ENCODE data around the gene CFAP410.
"Not testable (repeated sequence)": the region's sequence is repeated elsewhere in the genome, so short reads cannot be mapped to it uniquely, and the experiment has no call there.

The CFAP410 gene

DNA sequence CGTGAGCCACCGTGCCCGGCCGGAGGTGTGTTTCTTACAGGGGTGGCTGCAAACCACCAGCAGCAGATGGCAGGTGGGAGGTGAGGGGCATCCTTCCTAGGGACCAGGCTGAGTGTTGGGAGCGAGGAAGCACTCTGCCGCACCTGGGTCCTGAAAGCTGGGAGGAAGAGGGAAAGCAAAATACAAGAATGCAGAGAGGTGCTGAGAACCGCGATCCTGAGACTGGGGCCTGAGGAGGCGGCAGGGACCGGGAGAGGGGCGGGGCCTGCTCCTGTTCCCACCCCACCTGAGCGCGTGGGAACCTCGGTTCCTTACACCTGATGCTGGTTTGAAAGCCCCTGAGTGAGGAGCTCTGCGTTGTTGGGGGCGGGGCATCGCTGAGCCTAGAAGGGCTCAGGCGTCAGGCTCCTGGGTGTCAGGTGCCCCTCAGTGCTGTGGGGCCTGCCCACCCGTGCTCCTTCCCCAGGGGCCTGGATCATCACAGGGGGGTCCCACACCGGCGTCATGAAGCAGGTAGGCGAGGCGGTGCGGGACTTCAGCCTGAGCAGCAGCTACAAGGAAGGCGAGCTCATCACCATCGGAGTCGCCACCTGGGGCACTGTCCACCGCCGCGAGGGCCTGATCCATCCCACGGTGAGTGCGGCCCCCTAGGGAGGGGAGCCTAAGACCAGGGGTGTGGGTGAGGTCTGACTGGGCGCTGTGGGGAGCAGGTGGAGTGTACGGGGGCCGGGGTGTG, 29.7 kb upstream of the CFAP410 start:
- no peak for DNase-seq

DNA sequence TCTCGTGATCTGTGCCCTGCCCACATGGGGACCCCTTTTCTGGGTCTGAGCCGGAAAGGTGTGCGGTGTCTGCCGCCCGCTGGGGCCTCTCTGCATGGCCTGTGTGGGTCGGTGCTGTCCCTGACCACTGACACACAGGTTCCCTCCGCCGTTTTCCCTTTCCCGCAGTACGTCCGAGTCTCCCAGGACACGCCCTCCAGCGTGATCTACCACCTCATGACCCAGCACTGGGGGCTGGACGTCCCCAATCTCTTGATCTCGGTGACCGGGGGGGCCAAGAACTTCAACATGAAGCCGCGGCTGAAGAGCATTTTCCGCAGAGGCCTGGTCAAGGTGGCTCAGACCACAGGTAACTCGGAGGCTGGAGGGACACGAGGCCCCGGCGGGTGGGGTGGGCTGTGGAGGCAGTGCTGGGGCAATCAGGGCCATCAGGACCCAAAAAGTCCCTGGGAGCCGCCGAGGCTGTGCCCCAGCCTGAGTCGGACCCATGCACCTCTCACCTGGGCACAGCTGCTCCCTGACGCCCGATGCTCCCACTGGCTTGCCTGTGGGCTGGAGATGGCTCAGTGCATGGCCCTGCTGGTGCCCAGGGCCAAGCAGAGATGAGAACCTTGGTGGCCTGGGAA, 27.5 kb upstream of the CFAP410 start:
- DNase-seq = no peak

DNA sequence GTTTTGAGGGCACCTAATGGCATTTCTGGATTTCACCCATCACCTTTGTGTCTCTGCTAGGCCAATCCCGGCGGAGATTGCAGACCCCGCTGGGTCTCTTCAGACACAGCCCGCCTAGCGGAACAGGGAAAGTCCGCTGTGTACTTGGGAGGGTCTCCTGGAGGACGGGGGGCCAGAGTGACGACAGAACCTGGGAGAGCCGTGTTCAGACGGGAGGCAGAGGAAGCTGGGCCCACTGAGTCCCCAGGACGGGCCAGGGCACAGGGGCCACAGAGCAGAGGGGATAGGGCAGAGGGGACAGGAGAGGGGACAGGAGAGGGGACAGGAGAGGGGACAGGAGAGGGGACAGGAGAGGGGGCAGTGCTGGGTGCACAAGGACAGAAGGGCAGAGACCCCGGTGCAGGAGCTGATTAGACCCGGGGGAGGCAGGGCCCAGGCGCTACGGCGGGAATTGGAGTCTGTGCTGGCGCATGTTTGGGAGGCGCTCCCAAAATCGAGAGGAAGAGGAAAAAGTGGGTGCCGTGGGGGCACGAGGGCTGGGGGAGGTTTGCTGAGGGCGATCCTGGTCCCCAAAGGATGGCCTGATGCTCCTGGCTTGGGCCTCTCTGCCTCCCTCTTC, 26.9 kb upstream of the CFAP410 start:
- no peak for DNase-seq

DNA sequence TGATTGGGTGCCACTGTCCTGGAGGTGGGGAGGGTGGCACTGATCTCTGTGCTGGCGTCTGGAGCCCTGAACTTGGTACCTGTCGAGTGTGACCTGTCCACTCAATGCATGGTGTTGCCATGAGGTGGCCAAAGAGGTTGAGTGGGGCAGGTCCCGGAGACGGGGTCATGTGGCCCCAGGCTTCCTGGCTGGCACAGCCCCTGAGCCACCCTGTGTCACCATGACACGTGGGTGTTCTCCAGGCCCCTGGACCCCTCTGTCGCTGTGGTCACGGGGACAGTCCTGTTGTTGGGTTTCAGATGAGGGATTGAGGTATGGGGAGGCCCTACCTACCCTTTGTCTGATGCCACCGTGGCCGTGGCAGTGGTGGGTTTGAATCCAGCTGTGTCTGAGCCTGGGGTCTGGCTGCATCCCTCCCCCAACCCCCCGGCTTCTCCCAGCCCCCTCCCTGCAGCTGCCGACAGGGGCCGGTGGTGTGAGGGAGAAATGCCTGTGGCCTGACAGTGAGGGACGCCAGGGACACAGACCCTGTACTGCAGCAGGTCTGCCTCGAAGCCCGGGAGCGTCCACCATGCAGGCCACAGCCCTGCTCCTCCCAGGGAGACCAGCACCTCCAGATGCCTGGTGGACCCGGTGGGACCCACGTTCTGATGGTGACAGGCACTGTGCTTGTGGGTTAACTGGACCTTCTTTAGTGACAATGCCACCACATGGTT, 26.2 kb upstream of the CFAP410 start:
- no peak for DNase-seq

DNA sequence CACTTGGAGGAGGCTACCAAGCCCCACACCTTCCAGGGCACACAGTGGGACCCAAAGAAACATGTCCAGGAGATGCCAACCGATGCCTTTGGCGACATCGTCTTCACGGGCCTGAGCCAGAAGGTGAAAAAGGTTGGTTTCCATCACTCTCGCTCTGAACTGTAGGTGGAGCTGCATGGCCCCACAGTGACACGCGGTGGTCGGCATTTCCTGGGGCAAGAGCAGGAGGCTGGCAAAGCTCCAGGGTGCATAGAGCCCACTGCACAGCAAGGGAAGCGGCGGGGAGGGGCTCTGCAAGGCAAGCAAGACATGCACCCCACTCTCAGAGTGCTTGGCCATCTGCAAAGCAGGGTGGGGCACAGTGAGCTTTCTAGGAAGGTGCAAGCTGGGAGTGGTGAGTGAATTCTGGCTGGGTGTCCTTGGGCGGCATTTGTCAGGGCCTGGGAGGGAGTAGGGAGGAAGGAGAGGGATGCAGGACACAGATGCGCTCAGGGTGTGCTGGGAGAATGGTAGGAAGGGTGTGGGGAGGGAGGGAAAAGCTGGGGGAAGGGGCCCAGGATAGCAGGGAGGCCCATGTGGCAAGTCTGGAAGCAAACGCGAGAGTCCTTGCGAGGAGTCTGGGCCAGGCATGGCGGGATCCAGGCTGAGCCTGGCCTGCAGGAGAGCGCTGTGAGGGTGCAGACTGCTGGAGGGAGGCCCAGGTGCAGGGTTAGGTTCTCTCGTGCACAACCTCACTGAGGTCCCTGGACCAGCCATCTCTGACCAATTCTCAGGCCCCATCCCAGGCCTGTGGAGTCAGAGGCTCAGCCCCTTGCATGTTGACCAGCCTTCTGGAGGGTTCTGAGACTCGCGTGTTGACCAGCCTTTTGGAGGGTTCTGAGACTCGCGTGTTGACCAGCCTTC, 25.2 kb upstream of the CFAP410 start:
- DNase-seq = no peak

DNA sequence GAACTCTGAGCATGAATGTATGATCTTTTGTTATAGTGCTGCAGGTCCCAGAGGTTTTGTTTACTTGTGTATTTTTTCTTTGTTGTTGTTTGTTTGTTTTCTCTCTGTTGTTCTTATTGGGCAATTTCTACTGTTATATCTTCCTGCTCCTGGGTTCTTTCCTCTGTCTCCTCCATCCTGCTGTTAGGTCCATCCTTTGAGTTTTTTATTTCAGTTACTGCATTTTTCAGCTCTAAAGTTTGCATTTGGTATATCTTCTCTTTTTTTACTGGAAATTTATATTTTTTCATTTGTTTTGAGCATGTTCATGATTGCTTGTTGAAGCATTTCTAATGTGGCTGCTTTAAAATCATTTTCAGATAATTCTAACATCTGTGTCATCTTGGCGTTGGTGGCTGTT, 24.1 kb upstream of the CFAP410 start:
- DNase-seq = no peak

DNA sequence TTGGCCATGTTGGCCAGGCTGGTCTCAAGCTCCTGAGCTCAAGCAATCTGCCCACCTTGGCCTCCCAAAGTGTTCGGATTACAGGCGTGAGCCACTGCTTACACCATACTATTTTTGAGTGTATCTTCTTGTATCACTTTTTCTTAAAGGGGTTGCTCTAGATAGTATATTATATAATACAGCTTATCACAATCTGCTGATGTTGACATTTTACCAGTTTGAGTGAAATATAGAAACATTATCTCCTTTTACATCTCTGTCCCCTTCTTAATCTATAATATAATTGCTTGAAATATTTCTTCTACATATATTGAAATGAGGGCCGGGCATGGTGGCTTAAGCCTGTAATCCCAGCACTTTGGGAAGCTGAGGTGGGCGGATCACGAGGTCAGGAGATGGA, 22.7 kb upstream of the CFAP410 start:
- not testable (repeated sequence) for DNase-seq

DNA sequence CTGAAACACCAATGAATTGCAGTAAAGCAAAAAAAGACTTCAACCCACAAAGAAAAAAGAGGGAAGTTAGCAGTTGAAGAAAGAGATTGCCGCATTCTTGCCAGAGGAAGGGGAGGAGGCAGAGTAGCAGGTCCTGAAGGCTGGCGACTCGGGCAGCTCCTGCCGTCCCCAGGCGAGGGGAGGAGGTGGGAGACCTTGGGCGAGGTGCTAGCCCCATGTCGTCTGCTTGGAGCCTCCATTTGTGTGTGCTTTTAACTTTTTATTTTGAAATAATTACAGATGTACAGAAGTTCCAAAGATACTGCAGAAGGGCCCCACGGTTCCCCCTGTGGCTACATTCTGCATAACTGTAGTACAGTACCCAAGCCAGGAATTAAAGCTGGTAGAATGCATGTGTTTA, 21.0 kb upstream of the CFAP410 start:
- no peak for DNase-seq

DNA sequence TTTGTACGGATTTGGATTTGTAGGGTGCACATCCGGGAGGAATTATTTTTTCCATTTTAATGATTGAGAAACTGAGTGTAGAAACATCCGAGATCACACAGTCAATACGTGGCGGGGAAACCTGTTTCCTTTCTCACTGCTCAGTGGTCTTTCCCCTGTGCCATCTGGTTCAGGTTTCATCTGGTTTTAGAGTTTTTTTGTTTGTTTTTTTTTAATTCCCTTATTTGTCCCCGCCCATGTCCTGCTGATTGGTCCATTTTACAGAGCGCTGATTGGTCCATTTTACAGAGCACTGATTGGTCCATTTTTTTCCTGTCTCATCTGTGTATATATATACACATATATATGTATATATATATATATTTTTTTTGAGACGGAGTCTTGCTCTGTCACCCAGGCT, 20.2 kb upstream of the CFAP410 start:
- DNase-seq = no peak

DNA sequence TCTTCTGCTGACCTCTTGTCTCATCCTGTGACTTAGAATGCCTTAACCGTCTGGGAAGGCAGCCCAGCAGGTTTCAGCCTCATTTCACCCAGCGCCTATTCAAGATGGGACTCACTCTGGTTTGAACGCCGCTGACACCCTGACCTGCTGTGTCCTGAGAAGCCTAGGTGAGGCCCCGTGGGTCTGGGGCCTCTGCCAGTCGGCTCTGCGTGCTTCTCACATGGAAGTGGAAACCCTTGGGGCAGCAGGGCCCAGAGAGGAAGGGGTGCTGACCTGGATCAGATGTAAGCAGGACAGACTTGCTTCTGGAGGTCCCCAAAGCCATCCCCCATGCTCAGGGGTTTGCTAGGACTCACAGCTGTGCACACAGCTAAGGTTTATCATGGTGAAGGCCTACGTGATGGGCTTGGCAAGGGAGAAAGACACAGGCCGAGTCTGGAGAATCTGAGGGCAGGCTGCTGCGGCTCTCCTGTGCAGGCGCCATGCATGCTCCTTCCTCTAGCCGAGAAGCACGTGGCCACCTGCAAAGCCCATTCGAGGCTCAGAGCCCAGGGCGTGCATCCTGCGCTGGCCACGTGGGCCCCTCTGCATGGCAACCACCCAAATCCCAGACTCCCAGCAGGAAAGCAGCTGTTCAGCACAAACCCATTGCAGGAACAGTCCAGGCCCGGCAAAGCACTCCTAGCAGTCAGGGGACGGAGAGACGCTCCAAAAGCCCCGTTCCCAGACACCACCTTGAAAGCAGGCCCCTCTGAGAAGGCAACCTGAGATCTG, 18.1 kb upstream of the CFAP410 start:
- no peak for DNase-seq

DNA sequence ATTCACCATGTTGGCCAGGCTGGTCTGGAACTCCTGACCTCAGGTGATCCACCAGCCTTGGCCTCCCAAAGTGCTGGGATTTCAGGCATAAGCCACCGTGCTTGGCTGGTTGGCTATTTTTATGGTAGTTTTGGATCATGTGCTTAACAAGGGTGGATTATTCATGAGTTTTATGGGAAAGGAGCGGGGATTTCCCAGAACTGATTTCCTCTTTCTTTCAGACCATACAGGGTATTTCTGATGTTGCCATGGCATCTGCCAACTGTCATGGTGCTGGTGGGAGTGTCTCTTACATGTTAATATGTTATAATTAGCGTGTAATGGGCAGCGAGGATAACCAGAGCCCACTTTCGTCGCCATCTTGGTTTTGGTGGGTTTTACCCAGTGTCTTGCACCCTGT, 17.4 kb upstream of the CFAP410 start:
- DNase-seq = no peak

DNA sequence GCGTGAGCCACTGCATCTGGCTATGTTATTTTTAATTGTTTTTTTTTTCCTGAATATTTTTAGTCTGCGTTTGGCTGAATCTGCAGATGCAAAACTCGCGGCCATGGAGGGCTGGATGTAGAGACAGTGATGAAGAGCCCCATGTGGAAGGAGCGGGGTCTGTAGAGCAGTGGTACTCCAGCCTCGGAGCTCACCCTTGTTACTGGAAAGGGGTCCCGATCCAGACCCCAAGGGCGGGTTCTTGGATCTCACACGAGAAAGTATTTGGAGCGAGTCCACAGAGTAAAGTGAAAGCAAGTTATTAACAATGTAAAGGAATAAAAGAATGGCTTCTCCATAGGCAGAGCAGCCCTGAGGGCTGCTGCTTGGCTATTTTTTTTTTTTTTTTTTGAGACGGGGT, 17.0 kb upstream of the CFAP410 start:
- no peak for DNase-seq

DNA sequence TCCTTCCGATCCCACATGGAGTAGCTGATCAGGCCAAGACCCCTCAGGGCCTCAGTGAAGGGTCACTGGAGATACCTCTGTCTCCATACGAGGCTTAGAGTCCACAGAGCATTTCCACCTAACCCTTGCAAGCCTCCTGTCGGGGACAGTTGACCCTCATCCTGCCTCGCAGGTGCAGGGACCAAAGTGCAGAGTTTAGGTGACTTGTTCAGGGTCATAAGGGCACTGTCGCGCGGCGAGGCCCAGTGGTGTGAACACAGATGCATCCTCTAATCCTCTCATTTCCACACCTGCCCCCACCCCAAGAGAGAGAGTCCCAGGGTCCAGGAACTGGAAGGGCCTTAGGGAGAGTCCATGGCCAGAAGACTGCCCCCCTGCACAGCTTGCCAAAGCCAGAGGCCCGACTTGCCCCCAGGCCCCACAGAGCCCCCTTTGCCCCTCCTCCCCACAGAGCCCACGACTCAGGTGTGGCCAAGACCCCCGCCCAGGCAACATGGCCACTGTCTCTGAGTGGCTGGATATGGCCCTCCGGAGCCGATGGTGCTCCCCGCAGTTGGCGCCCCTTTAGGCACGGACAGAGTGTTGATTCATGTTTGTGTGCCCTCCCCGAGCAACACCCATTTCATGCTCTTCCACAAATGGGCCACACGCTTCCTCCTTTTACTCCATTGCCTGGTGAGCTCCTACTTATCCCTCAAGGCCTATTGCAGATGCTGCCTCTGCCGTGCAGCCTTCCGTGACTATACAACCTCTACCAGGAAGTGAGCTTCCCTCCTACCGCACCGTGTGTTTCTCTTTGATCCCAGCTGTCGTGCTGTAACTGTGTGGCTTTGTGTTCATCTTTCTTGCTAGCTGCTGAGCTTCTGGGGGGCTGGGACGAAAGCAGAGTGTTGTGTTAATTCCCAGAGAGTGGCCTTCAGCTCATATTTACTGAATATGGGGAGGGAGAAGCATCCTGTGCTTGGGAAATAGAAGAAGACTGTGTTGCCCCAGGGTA, 15.9 kb upstream of the CFAP410 start:
- DNase-seq = no peak

DNA sequence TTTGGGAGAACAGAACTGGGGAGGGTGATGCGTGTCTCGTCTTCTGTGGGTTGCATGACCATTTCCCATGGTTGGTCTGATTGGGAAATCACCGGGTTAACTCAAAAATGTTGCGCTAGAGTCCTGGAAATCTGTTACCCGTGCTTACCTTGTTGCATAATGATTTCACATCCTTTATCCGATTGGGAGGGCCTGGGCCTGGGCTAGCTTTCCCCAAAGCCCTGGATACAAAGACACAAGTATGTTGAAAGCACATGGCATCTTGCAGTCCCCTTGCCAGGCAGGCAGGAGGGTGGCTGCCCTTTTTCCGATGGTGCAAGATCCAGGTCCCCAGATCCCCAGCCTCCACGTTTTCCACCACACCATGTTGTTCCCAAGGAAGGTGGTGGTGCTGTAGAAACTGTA, 14.8 kb upstream of the CFAP410 start:
- no peak for DNase-seq

DNA sequence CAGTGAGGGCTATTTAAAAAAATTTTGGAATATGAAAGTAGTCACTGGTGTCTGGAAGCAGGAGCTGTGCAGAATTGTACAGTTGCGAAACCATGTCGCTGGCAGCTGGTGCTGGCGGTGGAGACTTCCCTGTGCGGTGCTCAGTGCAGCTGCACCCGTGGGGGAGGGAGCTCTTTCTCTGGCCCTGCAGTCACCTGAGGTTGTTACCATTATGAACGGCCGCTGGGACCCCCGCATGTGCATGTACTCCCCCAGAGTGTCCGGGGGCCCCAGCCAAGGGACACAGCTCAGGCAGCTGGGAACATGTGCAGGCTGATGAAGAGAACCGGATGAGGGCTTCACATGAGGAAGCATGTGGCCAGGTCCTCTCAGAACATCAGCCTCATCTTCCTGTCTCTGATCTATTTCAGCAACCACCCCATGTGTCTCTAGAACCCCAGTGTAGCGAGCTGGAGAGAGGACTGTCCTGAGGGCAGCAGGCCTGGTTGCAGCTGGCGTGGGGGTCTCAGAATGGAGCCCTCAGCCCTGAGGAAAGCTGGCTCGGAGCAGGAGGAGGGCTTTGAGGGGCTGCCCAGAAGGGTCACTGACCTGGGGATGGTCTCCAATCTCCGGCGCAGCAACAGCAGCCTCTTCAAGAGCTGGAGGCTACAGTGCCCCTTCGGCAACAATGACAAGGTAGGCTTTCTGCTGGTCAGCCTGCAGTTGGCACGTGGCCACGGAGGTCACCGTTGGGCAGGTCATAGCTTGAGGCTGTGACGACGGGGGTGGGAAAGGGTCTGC, 14.2 kb upstream of the CFAP410 start, which contains the start of gene TRPM2:
TRPM2 (plus strand) TSS at position 431 of the 780 bp plus-strand sequence; CDS start at position 511, 80 bp downstream.
- no peak for DNase-seq

DNA sequence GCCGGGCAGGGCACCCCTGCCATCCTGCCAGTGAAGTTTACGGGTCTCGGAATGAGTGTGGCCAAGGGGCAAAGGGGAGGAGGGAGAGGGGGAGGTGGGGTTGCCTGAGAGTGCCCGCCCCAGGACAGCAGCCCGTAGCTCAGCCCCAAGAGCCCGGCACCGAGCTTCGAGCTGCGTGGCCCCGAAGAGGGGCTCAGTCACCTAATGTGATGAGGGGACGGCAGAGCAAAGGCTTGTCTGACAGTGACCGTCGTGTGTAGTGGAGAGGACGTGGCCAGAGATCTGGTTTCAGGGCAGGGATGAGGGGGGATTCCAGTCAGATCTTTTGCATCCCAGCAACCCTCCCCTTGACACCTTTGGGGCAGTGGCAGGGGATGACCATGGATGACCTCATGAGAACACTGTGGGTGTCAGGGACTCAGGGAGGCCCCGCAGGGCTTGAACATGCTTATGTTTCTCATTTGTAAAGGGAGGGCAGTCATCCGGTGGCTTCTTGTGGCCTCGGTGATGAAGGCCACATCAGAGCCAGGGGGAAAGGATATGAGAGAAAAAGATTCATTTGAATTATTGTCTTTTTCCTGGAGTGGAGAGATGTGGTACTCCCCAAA, 13.2 kb upstream of the CFAP410 start:
- no peak for DNase-seq

DNA sequence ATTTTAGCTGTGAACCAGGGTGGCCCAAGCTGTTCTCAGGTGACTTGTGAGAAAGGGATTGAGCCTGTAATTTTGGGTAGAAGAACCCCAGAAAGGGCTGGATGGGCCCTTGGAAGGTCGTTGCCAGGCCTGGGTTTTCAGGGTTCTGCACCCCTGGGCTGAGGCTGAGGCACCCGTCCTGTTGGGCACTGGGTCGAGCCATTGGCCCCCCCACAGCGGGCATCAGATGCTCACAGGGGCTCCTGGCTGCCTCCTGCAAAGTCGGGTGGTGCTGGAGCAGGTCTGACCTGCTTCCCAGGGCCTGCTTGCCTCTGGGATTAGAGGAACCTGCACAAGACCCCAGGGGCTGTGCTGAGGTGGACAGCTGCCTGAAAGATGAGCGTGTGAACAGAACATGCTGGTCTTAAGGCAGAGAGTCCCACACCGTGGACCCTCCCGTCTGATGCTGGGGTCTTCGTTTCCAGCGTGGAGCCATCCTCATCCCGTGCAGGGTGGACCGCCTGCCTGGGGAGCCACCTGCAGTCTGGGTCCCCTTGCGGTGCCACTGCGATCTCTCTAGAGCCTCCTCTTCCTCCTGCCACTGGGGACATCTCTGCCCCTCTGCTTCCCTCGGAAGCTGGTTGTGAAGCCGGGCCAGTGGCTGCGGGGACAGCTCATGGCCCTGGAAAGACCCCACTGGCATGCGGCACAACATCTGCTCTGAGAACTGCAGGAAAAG, 12.5 kb upstream of the CFAP410 start:
- no peak for DNase-seq

DNA sequence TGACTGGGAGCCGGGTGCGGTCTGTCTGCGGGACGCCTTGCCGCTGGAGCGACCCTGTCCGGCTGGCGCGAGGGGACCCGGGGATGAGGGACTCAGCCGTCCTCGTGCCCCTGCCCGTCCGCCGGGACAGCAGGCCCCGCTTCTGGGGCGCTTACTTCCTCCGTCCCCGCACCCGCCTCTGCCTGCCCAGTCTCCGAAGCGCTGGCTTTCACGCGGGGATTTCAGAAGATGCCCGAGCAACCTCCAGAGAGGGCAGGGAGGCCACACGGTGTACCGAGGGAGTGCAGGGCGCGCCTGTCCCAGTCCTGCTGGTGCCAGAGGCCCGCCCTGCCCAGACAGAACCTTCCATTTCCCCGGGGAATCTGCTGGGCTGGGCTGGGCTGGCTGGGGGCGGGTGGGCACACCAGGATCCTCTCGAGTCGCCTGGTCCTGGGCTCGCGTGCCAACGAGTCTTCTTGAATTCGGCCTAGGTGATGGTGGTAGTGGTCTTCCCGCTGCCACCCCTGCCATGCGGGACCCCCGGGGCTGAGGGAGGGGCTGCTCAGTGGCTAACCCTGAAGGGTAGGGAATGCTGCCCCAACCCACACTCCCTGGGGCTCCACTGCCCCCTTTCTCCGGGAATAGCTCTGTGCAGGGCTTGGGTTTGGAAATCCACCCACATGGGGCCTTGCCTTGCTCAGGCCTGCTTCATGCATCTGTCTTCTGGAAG, 11.7 kb upstream of the CFAP410 start:
- DNase-seq = no peak

Measured in 8988T (cell line).